H9 (cell line): ENCODE measurements around the gene APOBEC3A. TPM values are rescaled to one million over a fixed set of nuclear protein-coding genes. Genes with fewer than 3 reads are reported as not detected.

Experiments
- DNase-seq: peaks from one replicate; pipeline ENCODE4 v3.0.0-alpha.2; 2017
- H2AFZ ChIP-seq: one replicate; pipeline ENCODE4 v1.6.1; 2013; ENCODE audit warnings: mild to moderate bottlenecking, low read length, control low read depth, moderate library complexity
- H2AK5ac ChIP-seq: 2 replicates; pipeline ENCODE4 v1.6.1; 2013; ENCODE audit warnings: low read length, control low read depth, mixed read lengths; ENCODE audit not compliant: insufficient read length
- H2BK120ac ChIP-seq: one replicate; pipeline ENCODE4 v1.6.1; 2013; ENCODE audit warnings: low read depth, mild to moderate bottlenecking, low read length, control low read depth, inconsistent platforms; ENCODE audit not compliant: poor library complexity, severe bottlenecking
- H2BK12ac ChIP-seq: 2 replicates; pipeline ENCODE4 v1.6.1; 2013; ENCODE audit warnings: low read length, control low read depth, mixed read lengths, low read depth; ENCODE audit not compliant: insufficient read length
- H2BK15ac ChIP-seq: 2 replicates; pipeline ENCODE4 v1.6.1; 2013; ENCODE audit warnings: low read depth, low read length, control low read depth
- H2BK20ac ChIP-seq: one replicate; pipeline ENCODE4 v1.6.1; 2013; ENCODE audit warnings: low read depth, mild to moderate bottlenecking, low read length, control low read depth, inconsistent platforms; ENCODE audit not compliant: poor library complexity, severe bottlenecking
- H2BK5ac ChIP-seq: 2 replicates; pipeline ENCODE4 v1.6.1; 2013; ENCODE audit warnings: low read length, control low read depth, mixed read lengths; ENCODE audit not compliant: insufficient read length
- H3K14ac ChIP-seq: 2 replicates; pipeline ENCODE4 v1.6.1; 2013; ENCODE audit warnings: low read length, control low read depth; ENCODE audit not compliant: insufficient read depth
- H3K18ac ChIP-seq: 2 replicates; pipeline ENCODE4 v1.6.1; 2013; ENCODE audit warnings: low read depth, mild to moderate bottlenecking, mixed read lengths, low read length, control low read depth; ENCODE audit not compliant: insufficient read length
- H3K23ac ChIP-seq: 2 replicates; pipeline ENCODE4 v1.6.1; 2013; ENCODE audit warnings: low read length, control low read depth, mixed read lengths, low read depth; ENCODE audit not compliant: insufficient read length
- H3K23me2 ChIP-seq: 2 replicates; pipeline ENCODE4 v1.6.1; 2013; ENCODE audit warnings: low read depth, mild to moderate bottlenecking, mixed read lengths, low read length, control low read depth; ENCODE audit not compliant: insufficient read length, poor library complexity, severe bottlenecking
- H3K27ac ChIP-seq: 2 replicates; pipeline ENCODE4 v1.5.1; 2013; ENCODE audit warnings: low read length, control low read depth, mixed read lengths, low read depth; ENCODE audit not compliant: insufficient read length
- H3K27me3 ChIP-seq: 2 replicates; pipeline ENCODE4 v1.6.1; 2013; ENCODE audit warnings: low read length, control low read depth, inconsistent platforms; ENCODE audit not compliant: insufficient read depth
- H3K4ac ChIP-seq: 2 replicates; pipeline ENCODE4 v1.6.1; 2013; ENCODE audit warnings: low read depth, mild to moderate bottlenecking, control low read depth, inconsistent platforms, low read length, moderate library complexity
- H3K4me1 ChIP-seq: 2 replicates; pipeline ENCODE4 v1.6.1; 2013; ENCODE audit warnings: low read length, control low read depth, inconsistent platforms; ENCODE audit not compliant: insufficient read depth
- H3K4me2 ChIP-seq: 2 replicates; pipeline ENCODE4 v1.6.1; 2013; ENCODE audit warnings: low read length, control low read depth, mixed read lengths; ENCODE audit not compliant: insufficient read length, insufficient read depth
- H3K56ac ChIP-seq: 2 replicates; pipeline ENCODE4 v1.6.1; 2013; ENCODE audit warnings: low read depth, mild to moderate bottlenecking, mixed read lengths, low read length, control low read depth; ENCODE audit not compliant: insufficient read length
- H3K79me1 ChIP-seq: 2 replicates; pipeline ENCODE4 v1.6.1; 2013; ENCODE audit warnings: low read depth, mild to moderate bottlenecking, moderate library complexity, low read length, control low read depth, inconsistent platforms; ENCODE audit not compliant: insufficient read depth, poor library complexity, severe bottlenecking
- H3K79me2 ChIP-seq: 2 replicates; pipeline ENCODE4 v1.6.1; 2013; ENCODE audit warnings: low read length, control low read depth, inconsistent platforms; ENCODE audit not compliant: insufficient read depth
- H3K9ac ChIP-seq: 2 replicates; pipeline ENCODE4 v1.6.1; 2013; ENCODE audit warnings: low read length, control low read depth, mixed read lengths; ENCODE audit not compliant: insufficient read length; ENCODE audit errors: extremely low read depth
- H3K9me3 ChIP-seq: one replicate; pipeline ENCODE4 v1.6.1; 2013; ENCODE audit warnings: low read depth, low read length, inconsistent platforms; ENCODE audit not compliant: control insufficient read depth
- H3T11ph ChIP-seq: one replicate; pipeline ENCODE4 v1.6.1; 2013; ENCODE audit warnings: mild to moderate bottlenecking, low read length, control low read depth, inconsistent platforms
- H4K20me1 ChIP-seq: one replicate; pipeline ENCODE4 v1.6.1; 2013; ENCODE audit not compliant: control insufficient read depth, insufficient read length, insufficient read depth
- H4K5ac ChIP-seq: 2 replicates; pipeline ENCODE4 v1.6.1; 2013; ENCODE audit warnings: low read depth, mild to moderate bottlenecking, mixed read lengths, low read length, control low read depth; ENCODE audit not compliant: insufficient read length
- H4K8ac ChIP-seq: replicated peaks from 2 replicates; pipeline ENCODE4 v1.6.1; 2013; ENCODE audit warnings: low read length, control low read depth, mixed read lengths, low read depth; ENCODE audit not compliant: insufficient read length
- H4K91ac ChIP-seq: 2 replicates; pipeline ENCODE4 v1.6.1; 2013; ENCODE audit warnings: low read depth, mild to moderate bottlenecking, moderate library complexity, mixed read lengths, low read length, control low read depth; ENCODE audit not compliant: insufficient read length
- H3K27ac Mint-ChIP-seq, 3 experiments: 2 replicates in 2 of 3; 3 replicates in 1 of 3; pipeline ENCODE4 v1.8.0; 2020 to 2021; ENCODE audit warnings: mixed read lengths in 3 of 3, mild to moderate bottlenecking in 1 of 3, moderate library complexity in 1 of 3
- H3K27me3 Mint-ChIP-seq: 2 replicates; pipeline ENCODE4 v1.8.0; 2021; ENCODE audit warnings: low read depth, mild to moderate bottlenecking, moderate library complexity, mixed read lengths
- H3K36me3 Mint-ChIP-seq, 3 experiments: 2 replicates in 2 of 3; 3 replicates in 1 of 3; pipeline ENCODE4 v1.8.0; 2020 to 2021; ENCODE audit warnings: low read depth in 3 of 3, mixed read lengths in 3 of 3; ENCODE audit not compliant: insufficient read depth in 1 of 3
- H3K4me1 Mint-ChIP-seq, 2 experiments: 2 replicates each; pipeline ENCODE4 v1.8.0; 2020; ENCODE audit warnings: mixed read lengths in 2 of 2
- H3K4me3 Mint-ChIP-seq, 2 experiments: 2 replicates in 1 of 2; 3 replicates in 1 of 2; pipeline ENCODE4 v1.8.0; 2020 to 2021; ENCODE audit warnings: mild to moderate bottlenecking in 2 of 2, mixed read lengths in 2 of 2, moderate library complexity in 1 of 2
- H3K9me3 Mint-ChIP-seq, 2 experiments: 2 replicates in 1 of 2; 3 replicates in 1 of 2; pipeline ENCODE4 v1.8.0; 2020; ENCODE audit warnings: mild to moderate bottlenecking in 2 of 2, mixed read lengths in 2 of 2, moderate library complexity in 1 of 2
- CTCF ChIP-seq: fragments of 200-600 bp; sonication (generic); conservative IDR thresholded peaks from 3 replicates; pipeline ENCODE4 v1.8.0; 2021; ENCODE audit warnings: antibody characterized with exemption, mild to moderate bottlenecking
- WGBS: extraction: QIAGEN DNeasy Blood & Tissue Kit; methylation state at CpG from one replicate; pipeline ENCODE4 v1.1.7; 2013; ENCODE audit warnings: missing lambda C conversion rate, low lambda C conversion rate, mixed read lengths; ENCODE audit not compliant: insufficient read length; ENCODE audit errors: extremely low coverage; 5-methylcytosine and 5-hydroxymethylcytosine counted together
- total RNA-seq: library from RNA; stranded (reverse); gene quantifications from 2 replicates; pipeline ENCODE4 v1.2.1, GENCODE V29; 2021

APOBEC3A gene
- total RNA-seq, 1 experiment from 2014 or later, result not detected

- WGBS, result no CpG with 5 or more reads among the region's 8 CpGs
- no peak overlapping the region for H3K56ac ChIP-seq
- no peak overlapping the region for H3K23ac ChIP-seq
- H2BK20ac ChIP-seq, result no peak overlapping the region
- H4K8ac ChIP-seq, result no peak overlapping the region
- no peaks in the 10 kb centered on the region for H3K36me3 Mint-ChIP-seq
- H2AFZ ChIP-seq, result no peak overlapping the region
- H3K9me3 Mint-ChIP-seq, result no peaks in the 10 kb centered on the region; a peak in 1 of 5 replicates
- H4K91ac ChIP-seq, result no peak overlapping the region
- no peak overlapping the region for H3K4me3 Mint-ChIP-seq
- H3K79me2 ChIP-seq, result no peaks in the 10 kb centered on the region
- no peak overlapping the region for H2BK5ac ChIP-seq
- H3K18ac ChIP-seq, result no peak overlapping the region
- H3K27ac Mint-ChIP-seq, result no peak overlapping the region
- H4K20me1 ChIP-seq, result no peaks in the 10 kb centered on the region
- no peak for DNase-seq
- no peak overlapping the region for H4K5ac ChIP-seq
- no peak overlapping the region for H3K4ac ChIP-seq
- no peaks in the 10 kb centered on the region for H3K79me1 ChIP-seq
- H2AK5ac ChIP-seq, result no peak overlapping the region
- H3K9ac ChIP-seq, result no peak overlapping the region
- no peaks in the 10 kb centered on the region for H3K23me2 ChIP-seq
- no peak overlapping the region for H3K27ac ChIP-seq
- H3K9me3 ChIP-seq, result no peaks in the 10 kb centered on the region
- no peak overlapping the region for H2BK120ac ChIP-seq
- no peak overlapping the region for H2BK12ac ChIP-seq
- peaks cover 21% of the 10 kb centered on the region for H3K27me3 Mint-ChIP-seq
- H3K4me1 Mint-ChIP-seq, result peaks cover 14 to 24% of the 10 kb centered on the region in 2 experiments
- H3K27me3 ChIP-seq, result no peaks in the 10 kb centered on the region
- no peak overlapping the region for H3T11ph ChIP-seq
- H3K4me1 ChIP-seq, result no peaks in the 10 kb centered on the region
- H2BK15ac ChIP-seq, result no peak overlapping the region
- no peak overlapping the region for H3K14ac ChIP-seq
- no peak for TF ChIP-seq CTCF
- no peak overlapping the region for H3K4me2 ChIP-seq
Observed at GRCh38 chr22:38949889-38950405, 7.5 kb upstream of the APOBEC3A start.
